Activated CD4-positive, alpha-beta T cell treated with anti-CD3 and anti-CD28 coated beads for 4 hours (primary cell): Measurements from ENCODE around the gene TEKT3.

ENCODE experiments used
- DNase-seq, 2 donors: peaks; one replicate each; pipeline ENCODE4 v3.0.0-alpha.2; 2020

The TEKT3 gene

DNA sequence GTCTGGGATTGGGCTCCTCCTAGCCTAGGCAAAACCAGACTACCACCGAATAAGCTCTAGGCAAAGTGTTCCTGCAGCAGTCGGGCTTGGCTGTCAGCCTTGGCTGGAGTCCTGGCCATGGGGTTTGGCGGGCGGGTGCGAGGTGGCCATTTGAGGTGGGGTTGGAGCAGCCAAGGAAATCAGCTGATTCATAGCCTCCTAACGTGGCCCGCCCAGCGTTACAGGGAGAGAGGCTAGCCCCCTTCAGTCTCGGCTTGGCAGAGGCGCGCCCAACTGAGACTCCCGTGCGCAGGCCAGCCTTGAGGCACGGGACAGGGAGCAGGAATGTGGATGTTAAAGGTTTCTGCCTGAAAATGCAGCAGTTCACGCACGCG, 78.2 kb downstream of the TEKT3 start:
- no peak for DNase-seq

DNA sequence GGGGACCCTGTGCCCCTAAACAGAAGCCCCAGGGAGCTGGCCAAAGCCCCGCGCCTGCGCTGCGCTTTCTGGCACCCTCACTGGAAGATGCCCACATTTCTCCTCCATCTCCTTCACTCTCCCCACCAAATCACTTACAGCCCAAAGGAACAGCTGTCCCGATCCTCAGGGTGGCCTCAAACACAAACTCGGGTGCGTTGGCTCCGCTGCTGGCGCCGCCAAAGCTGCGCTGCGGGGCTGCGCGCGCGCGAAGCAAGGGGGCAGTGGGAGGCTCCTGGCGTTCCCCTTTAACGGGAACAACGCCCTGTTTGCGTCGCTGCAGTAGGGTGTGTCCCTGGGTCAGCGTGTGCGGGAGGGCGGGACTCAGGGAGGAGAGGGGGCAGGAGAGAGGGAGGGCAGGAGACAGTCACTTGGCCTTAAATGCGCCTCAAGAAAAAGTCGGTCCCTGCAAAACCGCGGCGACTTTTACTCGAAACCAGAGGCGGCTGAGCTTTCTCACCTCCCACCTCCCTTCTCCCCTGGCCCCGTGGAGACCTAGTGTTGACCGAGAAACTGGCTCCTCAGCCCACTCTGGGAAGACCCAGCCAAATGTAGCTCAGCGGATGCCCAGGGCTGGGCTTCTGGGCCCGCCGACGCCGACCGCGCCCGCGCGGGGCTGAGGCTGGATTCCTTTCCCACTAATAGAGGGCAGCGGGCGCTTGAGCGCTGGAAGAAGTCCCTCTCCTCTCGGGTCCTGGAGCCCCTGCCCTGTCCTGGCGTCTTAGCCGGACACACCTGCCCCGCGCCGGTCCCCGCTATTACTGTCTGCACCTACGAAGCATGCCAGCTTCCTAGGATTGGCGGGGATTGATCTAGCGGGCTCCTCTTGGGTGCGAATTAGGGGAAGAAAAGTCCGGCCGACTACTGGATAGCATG, 78.8 kb downstream of the TEKT3 start:
- DNase-seq: no peak

DNA sequence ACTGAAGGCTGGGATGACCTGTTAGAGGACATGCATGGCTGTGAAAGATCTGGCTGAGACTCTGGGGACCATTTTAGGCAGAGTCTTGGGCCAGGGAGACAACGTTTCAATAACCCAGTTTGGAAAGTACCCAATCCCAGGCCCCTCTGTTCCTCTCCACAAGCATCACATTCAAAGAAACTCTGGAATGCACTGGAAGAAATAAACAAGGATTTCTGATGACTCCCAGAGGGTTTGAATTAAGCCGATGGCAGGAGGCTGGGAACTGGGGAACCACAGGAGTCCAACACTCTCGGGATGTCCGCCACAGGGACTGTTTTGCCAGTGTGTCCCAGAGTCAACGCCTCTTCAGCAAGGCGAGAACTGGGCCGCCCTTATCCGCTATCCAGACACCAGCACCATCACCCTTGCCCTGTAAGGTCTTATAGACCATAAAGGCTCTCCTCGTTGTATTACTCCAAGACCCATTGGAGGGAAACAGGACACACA, 79.6 kb downstream of the TEKT3 start:
- no peak for DNase-seq

DNA sequence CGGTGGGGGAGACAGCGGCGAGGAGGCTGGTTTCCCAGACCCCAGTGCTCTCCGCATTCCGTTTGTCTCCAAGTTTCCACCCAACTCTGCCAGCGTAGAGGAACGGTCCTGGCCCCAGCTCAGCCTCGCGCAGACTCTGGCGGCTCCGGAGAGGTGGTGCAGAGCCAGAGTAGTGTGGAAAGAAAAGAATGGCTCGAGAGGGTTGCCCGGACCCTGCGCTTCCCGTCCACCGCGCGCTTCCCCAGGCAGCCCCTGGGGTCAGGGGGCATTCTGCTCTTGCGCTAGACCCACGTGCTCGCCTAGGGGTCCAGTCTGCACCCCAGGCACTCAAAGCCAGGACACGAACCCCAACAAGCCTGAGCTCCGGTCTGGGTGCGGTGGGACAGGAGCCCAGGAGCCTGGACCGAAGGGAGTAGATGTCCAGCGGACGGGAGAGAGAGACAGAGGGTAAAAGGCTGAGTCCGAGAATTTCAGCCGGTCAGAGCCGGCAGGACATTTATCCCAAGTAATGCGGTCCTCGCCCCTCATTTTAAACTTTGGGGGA, 80.1 kb downstream of the TEKT3 start:
- DNase-seq: no peak

DNA sequence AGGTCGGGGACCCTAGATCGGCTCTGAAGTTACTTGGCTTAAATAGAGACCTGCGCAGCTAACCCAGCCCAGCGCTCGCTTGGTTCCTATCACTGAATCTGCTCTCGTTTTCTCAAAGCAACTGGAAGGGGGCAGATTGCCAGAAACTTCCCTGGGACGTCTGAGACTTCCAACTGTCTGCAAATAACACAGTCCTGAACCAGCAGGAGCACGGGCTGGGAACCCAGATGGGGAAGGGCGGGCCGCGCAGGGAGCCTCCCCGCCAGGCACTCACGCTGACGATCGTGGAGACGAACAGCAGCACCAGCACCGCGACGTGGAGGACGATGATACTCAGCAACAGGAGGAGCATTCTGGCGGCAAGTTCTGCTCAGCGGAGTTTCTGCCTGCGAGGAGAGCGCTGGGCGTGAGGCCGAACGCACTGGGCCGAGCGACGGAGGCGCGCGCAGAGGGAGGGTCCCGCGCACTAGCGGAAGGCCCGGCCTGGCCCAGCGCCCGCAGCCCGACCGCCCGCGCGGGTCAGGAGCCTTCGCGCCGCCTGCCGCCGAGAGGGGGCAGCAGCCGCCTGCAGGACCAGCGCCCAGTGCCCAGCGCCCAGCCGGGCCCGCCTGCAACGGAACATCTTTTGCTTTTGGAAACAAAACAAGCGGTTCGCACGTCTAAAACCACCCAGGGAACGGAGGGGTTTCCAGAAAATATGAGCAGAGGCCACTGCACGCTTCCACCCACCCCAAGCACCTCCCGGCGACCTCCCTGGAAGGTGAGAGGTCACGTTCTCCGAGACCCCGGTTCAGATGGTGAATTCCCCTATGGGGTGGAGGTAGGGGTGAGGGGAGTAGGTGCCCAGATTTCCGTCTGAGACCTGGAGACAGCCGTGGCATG, 80.8 kb downstream of the TEKT3 start:
- DNase-seq: peak; percentile 7 to 14

DNA sequence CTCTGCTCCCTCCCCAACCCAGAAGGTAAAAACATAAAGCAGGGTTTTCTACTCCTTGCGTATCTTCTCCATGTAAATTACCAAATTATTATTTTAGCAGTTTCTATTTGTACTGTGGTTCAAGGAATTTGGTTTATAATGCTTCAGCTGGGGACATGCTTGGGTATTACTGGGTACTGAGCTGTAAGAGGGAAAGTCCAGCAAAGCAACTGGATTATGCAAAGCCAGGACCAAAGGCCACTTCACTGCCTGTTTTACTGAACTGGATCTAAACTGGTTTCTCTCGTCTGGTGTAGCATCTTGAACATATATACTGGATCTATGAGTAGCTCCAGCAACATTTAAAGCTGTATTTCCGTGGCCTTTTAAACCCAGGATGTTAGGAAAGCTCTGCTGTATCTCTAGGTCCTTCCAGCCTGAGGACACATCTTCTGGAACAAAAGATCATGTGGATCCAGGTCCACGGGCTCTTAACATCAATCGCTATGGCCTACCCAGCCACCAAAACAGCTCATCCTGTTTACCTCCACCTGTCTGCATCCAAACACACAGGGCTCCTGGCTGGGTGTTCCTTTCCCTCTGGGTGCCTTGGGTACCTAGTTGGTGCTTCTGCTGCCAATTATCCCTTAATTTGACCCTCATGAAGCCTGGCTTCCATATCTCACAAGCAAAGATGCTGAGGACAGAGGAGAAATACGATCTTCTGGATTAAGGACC, 83.4 kb downstream of the TEKT3 start:
- no peak for DNase-seq

DNA sequence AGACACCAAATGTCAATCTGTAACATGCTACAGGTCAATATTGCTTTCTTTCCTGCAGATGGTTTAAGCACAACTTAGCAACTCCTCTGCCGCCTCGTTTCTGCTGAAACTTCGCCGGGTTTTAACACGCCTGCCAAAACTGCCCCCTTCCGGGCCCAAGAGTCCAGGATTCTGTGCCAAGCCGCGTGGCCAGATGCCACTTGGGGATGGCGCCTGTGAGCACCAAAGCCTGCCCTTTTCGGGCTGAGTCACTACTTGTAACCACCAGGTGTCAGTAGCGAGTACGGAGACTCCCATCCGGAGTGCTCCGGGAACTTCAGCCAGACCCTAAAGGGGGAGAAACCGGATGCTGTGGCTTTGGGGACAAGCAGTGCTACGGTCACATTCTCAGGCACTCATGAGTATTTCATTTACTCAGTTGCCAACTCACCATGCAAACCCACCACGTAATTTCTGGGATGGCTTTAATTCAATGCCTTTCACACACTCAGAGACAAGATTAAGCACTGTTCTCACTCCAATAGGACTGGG, 84.1 kb downstream of the TEKT3 start:
- DNase-seq: peak; percentile 36 to 49

DNA sequence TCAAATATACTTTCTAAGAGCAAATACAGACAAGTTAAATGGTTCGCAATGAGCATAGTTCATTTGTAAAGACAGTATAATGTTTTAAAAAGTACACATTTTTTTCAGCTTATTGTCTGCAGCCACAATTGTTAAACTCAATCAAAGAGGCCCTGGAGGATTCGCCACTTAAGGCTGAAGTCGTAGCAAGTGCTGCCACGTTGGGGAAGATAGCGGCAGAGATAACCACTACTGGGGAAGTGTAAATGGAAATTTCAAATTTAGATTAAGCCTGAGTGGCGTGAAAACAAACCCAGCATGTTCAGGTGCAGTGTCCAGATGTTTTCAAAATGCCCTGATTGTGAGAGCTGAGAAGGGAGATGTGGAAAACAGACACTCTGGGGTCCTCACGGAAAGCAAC, 84.7 kb downstream of the TEKT3 start:
- DNase-seq: no peak

DNA sequence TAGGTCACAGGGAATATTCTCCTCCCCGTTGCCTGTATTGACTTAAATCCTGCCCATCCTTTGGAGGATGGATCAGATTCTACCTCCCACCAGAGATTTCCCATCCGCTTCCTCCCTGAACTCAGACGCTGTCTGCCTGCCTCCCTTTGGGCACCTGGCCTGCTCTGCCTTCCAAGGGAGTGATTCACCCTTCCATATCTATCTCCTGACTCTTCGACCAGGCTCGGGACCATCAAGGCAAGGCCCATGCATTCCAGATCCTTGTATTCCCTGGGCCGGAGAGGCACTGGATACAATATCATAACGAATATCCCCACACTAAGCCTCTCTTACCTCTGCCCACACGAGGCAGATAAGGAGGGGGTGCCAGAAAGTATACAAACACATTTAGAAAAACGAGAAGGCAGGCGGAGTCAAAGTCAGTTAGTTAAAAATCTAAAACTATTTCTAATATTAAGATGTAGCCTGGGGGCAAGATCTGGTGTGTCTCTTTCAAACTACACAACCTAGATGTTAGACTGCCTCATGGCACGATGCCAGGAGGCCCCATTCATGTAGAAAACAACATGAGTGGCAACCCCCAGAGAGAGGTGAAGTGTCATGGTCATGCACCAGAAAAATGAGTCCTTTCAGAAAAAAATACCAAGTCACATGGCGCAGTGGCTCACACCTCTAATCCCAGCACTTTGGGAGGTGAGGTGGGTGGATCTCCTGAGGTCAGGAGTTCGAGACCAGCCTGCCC, 85.5 kb downstream of the TEKT3 start:
- no peak for DNase-seq
